ENCODE data around the gene COPB1. TPM values are rescaled to one million over a fixed set of nuclear protein-coding genes. Genes with fewer than 3 reads are reported as not detected.

Gene COPB1
- polyA plus RNA-seq, 1 of the 3 experiments (the other 2 are of a cell fraction): 81.0 TPM

DNA sequence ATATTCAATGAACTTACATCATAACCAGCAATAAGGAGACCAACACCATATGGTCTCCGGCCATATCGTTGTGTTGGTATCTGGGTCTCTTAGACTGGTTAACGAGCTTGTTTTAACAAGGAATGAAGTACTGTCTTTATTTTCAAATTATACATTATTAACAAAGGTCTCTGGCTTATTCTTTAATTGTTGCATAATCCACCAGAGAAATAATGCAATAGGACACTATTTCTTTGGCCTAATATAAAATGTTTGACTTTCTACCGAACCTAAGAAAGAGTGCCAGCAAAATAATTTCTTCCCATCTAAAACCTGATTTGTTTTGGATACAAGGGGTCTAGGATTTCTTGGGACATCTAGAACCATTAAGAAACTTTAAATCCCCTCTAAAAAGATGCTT is 14.2 kb upstream of the COPB1 start (continued):
- TF ChIP-seq, protein P1, sequence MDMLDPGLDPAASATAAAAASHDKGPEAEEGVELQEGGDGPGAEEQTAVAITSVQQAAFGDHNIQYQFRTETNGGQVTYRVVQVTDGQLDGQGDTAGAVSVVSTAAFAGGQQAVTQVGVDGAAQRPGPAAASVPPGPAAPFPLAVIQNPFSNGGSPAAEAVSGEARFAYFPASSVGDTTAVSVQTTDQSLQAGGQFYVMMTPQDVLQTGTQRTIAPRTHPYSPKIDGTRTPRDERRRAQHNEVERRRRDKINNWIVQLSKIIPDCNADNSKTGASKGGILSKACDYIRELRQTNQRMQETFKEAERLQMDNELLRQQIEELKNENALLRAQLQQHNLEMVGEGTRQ (IDR thresholded peaks at IDR 0.05; ENCODE audit: borderline replicate concordance, low read depth, low read length): no peak
- TF ChIP-seq NFIC (IDR thresholded peaks at IDR 0.05; ENCODE audit: borderline replicate concordance): no peak
- TF ChIP-seq RXRA (IDR thresholded peaks at IDR 0.05; ENCODE audit: borderline replicate concordance, low read depth): no peak
- no peak for TF ChIP-seq YY1 (IDR thresholded peaks at IDR 0.05; ENCODE audit: low read depth)
- no peak for TF ChIP-seq MXI1 (IDR thresholded peaks at IDR 0.05; ENCODE audit: low read depth, low read length)
- TF ChIP-seq TCF12 (IDR thresholded peaks at IDR 0.05): no peak
- TF ChIP-seq NRF1 (IDR thresholded peaks at IDR 0.05; ENCODE audit: low read depth, low read length): no peak

DNA sequence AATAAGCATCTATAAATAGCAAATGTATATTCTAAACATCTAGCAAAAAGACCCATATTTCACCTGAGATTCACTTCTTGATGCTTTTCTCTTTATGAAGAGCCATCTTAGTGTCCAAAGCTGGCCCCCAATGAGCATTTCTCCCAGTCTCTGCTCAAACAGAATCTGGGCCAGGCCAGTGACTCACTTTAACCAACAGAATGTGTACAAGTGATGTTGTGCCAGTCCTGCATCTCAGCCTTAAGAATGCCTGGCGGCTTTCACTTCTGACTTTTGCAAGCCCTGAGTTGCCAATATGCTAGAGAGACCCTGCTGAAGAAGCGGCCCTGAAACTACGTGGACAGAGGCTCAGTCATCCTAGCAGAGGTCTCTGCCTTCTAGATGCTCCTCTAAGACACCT is 6.9 kb upstream of the COPB1 start:
- CTCF ChIA-PET: interaction anchor here (0.7 kb wide), 1 partner anchor 756 kb away, joined by 3 read pairs; no protein-coding TSS in a partner anchor

More for the DNA sequence above, 6.9 kb upstream of the COPB1 start:
- no peaks in the 10 kb centered on the region for H3K27me3 ChIP-seq (ENCODE audit: insufficient read depth)
- WGBS (ENCODE audit: low lambda C conversion rate): 100% methylated on average over 2 of the region's 3 CpGs
- H2AFZ ChIP-seq (ENCODE audit: low read depth): no peak overlapping the region
- POLR2A ChIA-PET: no interaction called here
- H4K20me1 ChIP-seq (ENCODE audit: insufficient read depth): no peaks in the 10 kb centered on the region
- H3K4me2 ChIP-seq: no peak overlapping the region
- H3K4me3 ChIP-seq (ENCODE audit: low read depth in 2 of 2, low read length in 1 of 2): no peak overlapping the region
- H3K9me2 ChIP-seq: no peaks in the 10 kb centered on the region
- peaks cover 33% of the 10 kb centered on the region for H3F3A ChIP-seq (replicated peaks; ENCODE audit: insufficient read depth)
- H3K9me3 ChIP-seq: no peaks in the 10 kb centered on the region
- no peak overlapping the region for H3K27ac ChIP-seq (ENCODE audit: low read depth in 2 of 2, low read length in 1 of 2)
- H3K9ac ChIP-seq: no peak overlapping the region
- TF ChIP-seq, protein P2, sequence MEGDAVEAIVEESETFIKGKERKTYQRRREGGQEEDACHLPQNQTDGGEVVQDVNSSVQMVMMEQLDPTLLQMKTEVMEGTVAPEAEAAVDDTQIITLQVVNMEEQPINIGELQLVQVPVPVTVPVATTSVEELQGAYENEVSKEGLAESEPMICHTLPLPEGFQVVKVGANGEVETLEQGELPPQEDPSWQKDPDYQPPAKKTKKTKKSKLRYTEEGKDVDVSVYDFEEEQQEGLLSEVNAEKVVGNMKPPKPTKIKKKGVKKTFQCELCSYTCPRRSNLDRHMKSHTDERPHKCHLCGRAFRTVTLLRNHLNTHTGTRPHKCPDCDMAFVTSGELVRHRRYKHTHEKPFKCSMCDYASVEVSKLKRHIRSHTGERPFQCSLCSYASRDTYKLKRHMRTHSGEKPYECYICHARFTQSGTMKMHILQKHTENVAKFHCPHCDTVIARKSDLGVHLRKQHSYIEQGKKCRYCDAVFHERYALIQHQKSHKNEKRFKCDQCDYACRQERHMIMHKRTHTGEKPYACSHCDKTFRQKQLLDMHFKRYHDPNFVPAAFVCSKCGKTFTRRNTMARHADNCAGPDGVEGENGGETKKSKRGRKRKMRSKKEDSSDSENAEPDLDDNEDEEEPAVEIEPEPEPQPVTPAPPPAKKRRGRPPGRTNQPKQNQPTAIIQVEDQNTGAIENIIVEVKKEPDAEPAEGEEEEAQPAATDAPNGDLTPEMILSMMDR (IDR thresholded peaks at IDR 0.05): no peak
- TF ChIP-seq TEAD4 (IDR thresholded peaks at IDR 0.05; ENCODE audit: borderline replicate concordance, insufficient read depth): no peak
- TF ChIP-seq SIN3A (IDR thresholded peaks at IDR 0.05; ENCODE audit: borderline replicate concordance, low read depth, low read length): no peak
- no peak for TF ChIP-seq NRF1 (IDR thresholded peaks at IDR 0.05; ENCODE audit: low read depth, low read length)
- TF ChIP-seq POLR2AphosphoS5 (IDR thresholded peaks at IDR 0.05; ENCODE audit: low read depth, low read length): no peak
- no peak for TF ChIP-seq MXI1 (IDR thresholded peaks at IDR 0.05; ENCODE audit: low read depth, low read length)
- TF ChIP-seq, protein P3, sequence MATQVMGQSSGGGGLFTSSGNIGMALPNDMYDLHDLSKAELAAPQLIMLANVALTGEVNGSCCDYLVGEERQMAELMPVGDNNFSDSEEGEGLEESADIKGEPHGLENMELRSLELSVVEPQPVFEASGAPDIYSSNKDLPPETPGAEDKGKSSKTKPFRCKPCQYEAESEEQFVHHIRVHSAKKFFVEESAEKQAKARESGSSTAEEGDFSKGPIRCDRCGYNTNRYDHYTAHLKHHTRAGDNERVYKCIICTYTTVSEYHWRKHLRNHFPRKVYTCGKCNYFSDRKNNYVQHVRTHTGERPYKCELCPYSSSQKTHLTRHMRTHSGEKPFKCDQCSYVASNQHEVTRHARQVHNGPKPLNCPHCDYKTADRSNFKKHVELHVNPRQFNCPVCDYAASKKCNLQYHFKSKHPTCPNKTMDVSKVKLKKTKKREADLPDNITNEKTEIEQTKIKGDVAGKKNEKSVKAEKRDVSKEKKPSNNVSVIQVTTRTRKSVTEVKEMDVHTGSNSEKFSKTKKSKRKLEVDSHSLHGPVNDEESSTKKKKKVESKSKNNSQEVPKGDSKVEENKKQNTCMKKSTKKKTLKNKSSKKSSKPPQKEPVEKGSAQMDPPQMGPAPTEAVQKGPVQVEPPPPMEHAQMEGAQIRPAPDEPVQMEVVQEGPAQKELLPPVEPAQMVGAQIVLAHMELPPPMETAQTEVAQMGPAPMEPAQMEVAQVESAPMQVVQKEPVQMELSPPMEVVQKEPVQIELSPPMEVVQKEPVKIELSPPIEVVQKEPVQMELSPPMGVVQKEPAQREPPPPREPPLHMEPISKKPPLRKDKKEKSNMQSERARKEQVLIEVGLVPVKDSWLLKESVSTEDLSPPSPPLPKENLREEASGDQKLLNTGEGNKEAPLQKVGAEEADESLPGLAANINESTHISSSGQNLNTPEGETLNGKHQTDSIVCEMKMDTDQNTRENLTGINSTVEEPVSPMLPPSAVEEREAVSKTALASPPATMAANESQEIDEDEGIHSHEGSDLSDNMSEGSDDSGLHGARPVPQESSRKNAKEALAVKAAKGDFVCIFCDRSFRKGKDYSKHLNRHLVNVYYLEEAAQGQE (IDR thresholded peaks at IDR 0.05; ENCODE audit: low read depth, low read length): no peak
- TF ChIP-seq RFX5 (IDR thresholded peaks at IDR 0.05; ENCODE audit: low read length): no peak
- no peak for TF ChIP-seq CHD2 (IDR thresholded peaks at IDR 0.05; ENCODE audit: low read length, partially characterized antibody)
- TF ChIP-seq, protein P4, sequence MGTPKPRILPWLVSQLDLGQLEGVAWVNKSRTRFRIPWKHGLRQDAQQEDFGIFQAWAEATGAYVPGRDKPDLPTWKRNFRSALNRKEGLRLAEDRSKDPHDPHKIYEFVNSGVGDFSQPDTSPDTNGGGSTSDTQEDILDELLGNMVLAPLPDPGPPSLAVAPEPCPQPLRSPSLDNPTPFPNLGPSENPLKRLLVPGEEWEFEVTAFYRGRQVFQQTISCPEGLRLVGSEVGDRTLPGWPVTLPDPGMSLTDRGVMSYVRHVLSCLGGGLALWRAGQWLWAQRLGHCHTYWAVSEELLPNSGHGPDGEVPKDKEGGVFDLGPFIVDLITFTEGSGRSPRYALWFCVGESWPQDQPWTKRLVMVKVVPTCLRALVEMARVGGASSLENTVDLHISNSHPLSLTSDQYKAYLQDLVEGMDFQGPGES (IDR thresholded peaks at IDR 0.05; ENCODE audit: low read depth, low read length): no peak
- no peak for TF ChIP-seq SMC3 (IDR thresholded peaks at IDR 0.05; ENCODE audit: low read depth, low read length)
- no peak for TF ChIP-seq RXRA (IDR thresholded peaks at IDR 0.05; ENCODE audit: borderline replicate concordance, low read depth)
- peaks cover 65 to 74% of the 10 kb centered on the region in 2 experiments for H3K36me3 ChIP-seq (replicated peaks in 1 of 2; ENCODE audit: control insufficient read depth in 1 of 2, insufficient read depth in 2 of 2, low read length in 1 of 2)
- no peak for DNase-seq
- peaks cover 7% of the 10 kb centered on the region for H3K79me2 ChIP-seq (ENCODE audit: insufficient read depth)
- H3K4me1 ChIP-seq (ENCODE audit: control insufficient read depth in 1 of 2, insufficient read depth in 2 of 2, low read depth in 1 of 2, low read length in 1 of 2): no peaks in the 10 kb centered on the region
